ENCODE data around the gene BOD1L1.
"Not testable (repeated sequence)": the region's sequence is repeated elsewhere in the genome, so short reads cannot be mapped to it uniquely, and the experiment has no call there.

The BOD1L1 gene

DNA sequence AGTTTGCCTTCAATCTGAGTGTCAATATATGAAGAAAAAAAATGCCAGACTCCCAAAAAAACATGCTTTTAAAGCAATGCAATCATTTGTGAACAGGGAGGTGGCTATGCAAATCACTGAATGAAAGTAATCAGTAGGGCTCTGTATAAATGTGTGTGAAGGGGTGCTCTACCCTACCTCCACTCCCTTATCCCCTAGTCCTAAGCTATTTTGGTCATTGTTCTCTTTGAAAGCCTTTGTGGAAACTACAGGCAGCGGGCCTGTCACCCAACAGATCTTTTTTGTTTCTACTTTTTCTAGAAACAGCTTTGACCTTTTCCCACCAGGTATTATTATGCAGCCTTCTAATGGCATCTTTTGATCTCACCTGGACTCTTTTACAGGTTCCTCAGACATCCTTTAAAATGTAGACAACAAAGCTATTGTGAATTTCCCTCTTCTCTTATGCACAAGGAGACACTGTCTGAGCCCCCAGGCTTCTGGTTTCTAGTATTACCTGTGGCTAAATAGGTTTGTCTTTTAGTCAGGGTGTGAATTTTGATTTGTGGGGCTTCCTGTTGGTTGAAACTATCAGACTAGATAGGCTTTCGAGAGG is 9.2 kb downstream of the BOD1L1 start:
- DNase-seq (ENCODE audit: low spot score), result no peak

DNA sequence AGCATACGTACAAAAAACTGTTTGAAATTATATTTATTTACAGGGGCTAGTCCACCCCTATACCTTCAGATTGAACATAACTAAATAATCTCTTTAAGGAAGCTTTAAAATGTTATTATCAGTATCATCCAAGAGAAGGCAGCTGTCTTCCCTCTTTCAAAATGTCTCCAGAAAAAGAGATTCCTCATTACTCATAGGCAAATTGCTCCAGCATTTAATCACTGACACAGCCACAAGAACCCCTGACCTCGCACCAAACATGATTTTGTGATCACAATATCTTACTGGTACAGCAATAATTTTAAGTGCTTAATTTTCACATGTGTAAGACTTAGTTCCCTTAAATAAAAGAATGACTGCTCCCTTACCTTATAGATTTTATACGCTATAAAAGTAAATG is 9.7 kb downstream of the BOD1L1 start:
- DNase-seq (ENCODE audit: low spot score), result no peak

DNA sequence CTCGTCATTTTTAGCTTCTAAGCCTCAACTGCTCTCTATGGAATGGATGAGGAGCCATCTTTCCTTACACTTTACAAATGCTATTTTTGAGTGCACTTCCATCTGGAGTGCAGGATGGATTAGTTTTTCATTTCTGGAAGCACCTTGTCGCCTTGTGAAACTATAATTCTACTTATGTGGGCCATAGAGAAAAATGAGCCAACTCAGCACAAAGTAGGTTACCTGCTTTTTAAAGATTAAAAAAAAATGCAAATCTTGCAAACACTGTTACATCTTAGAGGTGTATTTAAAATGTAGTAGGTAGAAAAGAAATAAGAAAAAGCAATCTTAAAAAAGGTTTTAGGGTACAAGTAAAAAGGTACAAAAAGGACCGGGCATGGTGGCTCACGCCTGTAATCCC is 10.9 kb downstream of the BOD1L1 start:
- DNase-seq (ENCODE audit: low spot score), result no peak

DNA sequence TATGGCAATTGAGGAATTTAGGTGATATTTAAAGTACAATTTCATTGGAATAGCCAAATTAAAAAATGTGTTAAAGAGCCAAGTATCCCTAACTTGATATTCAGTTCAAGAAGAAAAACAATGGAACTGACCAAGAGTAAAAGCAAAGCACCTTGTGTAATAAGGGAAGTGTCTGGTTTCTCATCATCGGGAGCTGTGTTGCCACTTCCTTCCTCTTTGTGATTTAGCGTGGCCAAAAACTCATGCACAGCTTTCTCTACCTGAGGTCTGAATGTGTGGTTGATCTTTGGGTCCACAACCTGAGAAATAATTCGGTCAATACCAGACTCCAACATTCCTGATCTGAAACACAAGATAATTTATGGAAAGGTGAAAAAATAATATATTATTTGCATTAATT is 12.4 kb downstream of the BOD1L1 start:
- no peak for DNase-seq (ENCODE audit: low spot score)

DNA sequence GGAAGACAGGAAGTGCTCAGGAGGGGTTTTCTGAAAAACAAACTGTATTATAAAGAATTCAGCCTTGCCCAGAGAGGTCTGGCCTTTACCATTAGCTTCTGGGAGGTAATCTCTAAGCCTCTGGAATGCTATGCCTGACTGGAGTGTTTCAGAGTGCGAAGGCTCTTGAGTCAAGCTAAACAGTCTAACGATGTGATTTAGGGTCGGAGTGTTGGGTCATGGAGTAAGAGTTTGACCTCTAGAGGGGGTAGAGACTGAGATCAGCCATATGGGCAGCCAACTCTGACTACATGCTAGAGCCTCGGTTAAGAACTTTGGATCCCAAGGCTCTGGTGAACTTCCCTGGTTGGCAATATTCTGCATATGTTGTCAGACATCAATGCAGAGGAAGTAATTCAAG is 15.0 kb downstream of the BOD1L1 start:
- no peak for DNase-seq (ENCODE audit: low spot score)

DNA sequence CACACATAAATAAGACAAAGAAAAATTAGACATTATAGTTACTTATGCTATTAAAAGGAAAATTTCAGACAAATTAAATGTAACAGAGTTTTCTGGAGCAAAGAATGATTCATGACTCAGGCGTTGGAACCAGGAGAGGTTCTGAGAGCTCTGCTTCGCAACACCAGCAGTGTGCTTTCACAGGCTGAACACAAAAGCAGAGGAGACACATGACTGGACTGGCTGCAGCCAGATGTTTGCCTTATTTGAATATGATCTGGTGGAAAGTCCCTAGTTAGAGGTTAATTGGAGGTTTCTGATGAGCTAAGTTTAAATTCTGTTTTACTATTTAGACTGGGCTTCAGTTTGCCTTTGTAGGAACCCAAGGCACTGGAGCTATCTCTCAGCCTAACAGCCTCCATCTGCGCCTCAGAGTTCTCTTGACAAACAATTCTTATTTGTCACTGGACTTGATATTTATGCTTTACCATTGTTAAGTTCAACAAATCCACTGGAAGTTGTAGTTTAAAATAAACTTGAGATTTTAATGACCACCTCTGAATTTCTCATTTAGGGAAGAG is 16.2 kb downstream of the BOD1L1 start:
- DNase-seq (ENCODE audit: low spot score), result peak; percentile 39

DNA sequence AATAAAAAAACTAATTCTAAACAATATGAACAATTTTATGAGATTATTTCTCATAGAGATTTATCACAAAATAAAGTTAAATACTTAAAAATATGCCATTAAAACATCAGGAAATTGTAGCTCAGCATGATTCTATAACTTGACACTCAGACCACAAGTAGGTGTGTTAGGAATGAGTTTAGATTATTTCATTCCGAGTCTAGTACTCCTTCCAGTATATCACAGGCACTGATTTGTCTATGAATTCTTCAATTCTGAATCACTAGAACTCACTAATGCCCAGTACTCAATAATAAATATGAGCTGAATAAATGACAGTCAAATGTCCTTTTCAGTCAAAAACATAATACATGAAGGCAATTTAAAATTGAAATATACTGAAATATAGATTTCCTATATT is 22.2 kb downstream of the BOD1L1 start:
- peak; percentile 4 for DNase-seq (ENCODE audit: low spot score)

DNA sequence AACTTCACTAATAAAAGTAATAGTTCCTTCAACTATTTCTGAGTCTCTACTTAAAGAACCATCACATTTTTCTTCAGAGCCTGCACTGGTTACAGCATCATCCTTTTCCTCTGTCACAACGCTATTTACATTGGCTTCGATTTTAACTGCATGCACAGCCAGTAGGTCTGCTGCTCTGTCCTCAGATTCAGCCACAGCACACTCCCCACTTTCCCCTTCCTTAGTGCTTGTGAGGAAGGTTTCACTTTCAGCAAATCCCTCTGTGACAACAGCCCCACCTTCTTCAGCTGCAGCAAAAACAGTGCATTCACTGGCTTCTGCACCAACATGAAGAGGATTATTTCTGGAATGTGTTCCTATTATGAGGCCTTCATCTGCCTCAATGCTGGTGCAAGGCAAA is 25.7 kb downstream of the BOD1L1 start:
- DNase-seq (ENCODE audit: low spot score), result no peak

DNA sequence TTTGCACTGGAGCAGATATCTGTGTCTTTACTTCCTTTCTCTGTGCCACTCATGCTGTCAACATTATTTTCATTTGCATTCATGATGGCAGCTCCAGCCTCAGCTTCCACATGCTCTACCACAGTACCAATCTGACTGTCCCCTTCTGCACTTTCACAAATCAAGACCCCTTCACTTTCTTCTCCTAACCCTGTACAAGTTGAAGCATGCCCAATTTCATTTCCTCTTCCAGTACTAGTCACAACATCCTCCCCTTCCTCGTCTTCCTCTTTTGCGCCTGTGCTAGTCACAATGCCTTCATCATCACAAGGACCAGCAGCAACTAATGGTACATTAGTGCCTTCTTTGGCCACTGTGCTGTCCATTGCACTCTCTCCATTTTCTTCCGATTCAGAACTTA is 26.5 kb downstream of the BOD1L1 start:
- DNase-seq (ENCODE audit: low spot score), result no peak

DNA sequence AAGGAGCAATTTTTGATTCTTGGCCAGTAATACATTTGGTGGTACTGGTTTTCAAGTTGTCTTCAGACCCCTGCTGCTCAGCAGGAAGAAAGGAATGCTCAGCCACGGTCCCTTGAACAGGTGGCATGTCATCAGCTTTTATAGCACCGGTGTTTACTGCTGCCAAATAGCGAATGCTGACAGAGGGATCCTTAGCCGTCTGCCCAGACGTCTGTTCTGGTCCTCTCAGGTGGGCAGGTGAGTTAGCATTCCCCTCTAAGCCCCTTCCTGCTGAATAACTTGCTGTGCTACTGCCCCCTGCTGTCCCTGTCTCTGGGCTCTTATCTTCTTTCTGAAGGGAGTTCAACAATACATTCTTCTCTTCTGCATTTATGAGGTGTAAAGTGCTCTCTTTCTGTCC is 28.4 kb downstream of the BOD1L1 start:
- DNase-seq (ENCODE audit: low spot score), result no peak

DNA sequence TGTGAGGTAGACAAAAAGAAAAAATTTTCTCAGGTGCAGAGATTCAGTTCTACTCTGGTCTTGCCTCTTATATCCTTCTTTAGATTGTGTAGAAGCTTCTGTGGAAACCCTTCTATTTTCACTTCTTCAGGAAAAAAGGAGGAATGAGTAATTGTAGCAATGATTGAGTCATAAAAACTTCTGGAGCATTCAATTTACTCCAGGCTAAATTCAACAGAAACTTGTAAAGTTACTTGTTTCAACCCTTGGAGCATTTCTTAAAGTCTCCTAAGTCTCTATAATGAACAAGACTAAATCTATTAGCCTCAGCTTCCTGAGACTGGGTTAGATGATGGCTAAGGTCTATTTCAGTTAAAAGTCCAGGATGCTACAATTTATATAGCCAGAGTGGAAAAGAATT is 29.9 kb downstream of the BOD1L1 start:
- DNase-seq (ENCODE audit: low spot score), result peak; percentile 18

DNA sequence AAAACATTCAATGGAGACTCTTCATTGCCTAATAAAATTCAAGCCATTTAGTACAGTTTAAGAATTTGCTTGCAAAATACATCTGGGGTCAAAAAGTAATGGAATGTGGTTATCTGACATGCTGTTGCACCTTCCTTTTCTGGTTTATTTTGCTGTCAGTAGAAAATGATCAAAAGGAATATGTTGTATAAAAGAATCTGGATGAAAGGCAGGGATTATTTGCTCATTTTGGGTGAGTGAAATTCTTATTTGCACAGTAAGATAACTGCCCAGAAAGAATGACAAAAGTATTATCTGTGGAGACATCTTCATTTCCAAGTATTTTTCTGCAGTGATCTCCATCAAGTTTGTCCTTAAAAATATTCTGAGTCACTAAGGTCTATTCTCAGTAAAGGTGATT is 30.4 kb downstream of the BOD1L1 start:
- DNase-seq (ENCODE audit: low spot score), result no peak

DNA sequence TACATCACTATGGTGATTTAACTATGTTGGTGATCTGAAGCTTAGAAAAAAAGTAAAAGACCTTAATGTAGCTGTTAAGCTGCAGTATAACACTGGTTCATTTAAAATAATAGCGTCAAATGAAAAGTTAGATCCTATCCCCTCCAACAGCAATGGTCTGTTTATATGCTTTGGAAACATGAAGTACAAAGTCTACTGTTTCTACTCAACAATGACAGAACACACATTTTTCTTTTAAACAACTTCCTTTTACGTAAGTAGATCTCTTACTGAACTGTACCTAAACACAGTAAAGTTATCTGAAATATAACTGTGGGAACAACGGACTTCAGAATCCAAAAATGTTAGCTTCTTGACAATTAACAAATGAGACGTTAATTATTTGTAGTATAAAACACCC is 35.3 kb downstream of the BOD1L1 start:
- DNase-seq (ENCODE audit: low spot score), result no peak

DNA sequence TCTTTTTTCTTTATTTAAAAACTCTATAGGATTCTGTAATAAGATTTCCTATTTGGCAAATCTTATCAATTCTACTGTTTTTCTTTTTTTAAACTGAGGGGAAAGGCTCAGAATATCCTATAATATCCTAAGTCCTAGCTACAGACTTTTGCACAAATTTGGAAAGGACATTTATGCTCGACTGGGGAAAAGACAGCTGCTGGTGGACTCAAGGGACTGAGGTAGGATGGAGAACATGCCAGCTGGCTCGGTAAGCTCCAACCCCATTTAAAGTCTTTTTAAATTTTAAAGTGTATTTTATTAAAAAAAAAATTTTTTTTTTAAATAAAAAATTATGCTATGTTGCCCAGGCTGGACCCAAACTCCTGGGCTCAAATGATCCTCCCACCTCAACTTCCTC is 36.8 kb downstream of the BOD1L1 start:
- no peak for DNase-seq (ENCODE audit: low spot score)

DNA sequence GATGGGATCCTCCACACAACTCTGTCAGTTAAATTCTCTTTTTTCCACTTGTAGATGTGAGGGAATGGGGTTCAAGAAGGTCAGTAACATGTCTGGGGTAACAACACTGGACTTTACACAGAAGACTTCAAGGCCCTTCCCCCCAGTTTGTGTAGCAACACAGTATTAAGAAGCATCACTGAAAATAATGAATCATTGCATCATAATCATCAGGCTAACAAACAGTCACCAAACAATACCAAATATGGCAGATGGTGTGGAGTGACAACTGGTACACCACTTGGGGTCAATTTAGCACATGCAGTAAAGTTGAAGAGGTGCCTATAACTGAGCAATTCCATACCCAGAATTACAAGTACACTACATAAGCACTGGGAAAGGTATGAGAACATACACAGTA is 38.6 kb downstream of the BOD1L1 start:
- no peak for DNase-seq (ENCODE audit: low spot score)

DNA sequence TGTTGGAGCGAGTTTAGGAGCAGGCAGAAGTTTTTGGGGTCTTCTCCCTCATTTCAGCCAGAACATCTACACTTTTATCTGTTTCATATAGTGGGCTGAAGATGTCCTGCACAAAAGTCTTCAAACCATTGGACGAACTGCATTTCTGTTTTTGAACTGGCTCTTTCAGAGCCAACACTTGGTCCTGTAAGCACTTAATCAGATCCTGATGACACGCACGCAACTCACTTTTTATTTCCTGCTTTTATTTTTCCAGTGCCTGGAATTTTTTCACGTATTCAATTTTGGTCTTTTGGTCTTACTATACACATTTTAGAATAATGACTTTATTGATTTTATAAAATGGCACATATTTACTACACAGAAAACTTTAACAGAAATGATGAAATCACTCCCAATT is 43.0 kb downstream of the BOD1L1 start:
- no peak for DNase-seq (ENCODE audit: low spot score)

DNA sequence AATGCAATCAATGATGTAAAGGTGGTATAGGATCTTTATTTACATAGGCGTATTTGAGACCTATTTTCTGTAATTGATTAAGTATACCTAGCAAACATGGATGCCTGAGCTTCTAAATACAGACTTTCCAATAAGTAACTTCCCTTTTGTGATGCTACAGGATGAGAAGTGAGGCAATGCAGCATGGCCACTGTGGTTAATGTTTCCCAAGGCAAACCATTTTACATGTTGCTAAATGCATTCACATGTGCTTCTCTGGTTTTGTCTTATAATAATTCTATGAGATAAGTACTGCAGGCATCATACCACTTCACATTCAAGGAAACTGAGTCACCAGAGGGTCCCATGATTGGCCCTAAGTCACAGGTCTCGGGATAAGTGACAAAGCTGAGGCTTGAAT is 47.5 kb downstream of the BOD1L1 start:
- no peak for DNase-seq (ENCODE audit: low spot score)

DNA sequence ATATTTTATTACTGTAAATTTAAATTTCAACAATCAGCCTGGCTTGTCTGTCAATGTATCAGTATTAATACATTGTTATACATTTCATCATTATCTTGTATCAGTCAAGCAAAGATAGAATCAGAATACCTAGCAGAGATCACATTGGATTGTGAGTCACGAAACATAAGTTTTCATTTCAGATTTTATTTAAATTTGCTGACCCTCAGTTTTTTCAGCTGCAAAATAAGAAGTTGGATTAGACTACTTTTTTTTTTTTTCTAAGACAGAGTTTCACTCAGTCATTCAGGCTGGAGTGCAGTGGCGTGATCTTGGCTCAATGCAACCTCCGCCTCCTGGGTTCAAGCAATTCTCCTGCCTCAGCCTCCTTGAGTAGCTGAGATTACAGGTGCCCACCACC is 49.9 kb downstream of the BOD1L1 start:
- DNase-seq (ENCODE audit: low spot score), result no peak

DNA sequence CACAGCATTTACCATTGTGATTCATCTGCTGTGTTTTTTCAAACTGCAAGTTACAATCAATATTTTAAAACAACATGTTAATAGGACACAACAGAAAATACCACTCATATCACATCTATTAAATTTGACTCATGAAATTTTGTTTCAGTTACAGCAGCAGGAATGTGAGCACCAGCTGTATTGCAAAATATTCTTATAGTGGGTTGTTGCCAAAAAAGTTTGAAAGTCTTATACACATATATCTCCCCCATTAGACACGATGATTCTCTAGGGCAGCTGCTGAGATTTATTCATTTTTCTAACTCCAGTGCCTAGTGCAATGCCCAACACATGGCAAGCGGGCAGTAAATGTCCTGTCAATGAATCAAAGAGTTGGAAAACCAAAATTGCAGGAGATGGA is 56.6 kb downstream of the BOD1L1 start:
- DNase-seq (ENCODE audit: low spot score), result no peak

DNA sequence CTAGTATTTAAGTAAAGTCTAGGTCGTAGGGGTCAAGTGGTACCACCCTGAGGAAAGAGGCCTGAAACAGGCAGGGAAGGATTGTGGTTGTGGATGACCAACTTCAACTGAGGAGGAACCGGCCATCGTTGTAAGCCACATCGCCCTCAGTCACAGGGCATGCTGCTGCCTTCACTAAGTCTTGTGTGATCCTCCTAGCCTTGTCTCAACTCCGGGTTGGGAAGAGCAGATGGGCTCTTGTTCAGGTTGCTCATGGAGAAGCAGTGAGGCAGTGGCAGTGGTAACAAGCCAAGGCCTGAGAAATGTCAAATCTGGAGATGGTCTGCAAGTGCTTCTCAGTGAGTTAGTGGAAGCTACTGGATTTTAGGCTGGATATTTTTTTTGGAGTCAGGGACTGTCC is 60.4 kb downstream of the BOD1L1 start:
- DNase-seq (ENCODE audit: low spot score), result no peak

DNA sequence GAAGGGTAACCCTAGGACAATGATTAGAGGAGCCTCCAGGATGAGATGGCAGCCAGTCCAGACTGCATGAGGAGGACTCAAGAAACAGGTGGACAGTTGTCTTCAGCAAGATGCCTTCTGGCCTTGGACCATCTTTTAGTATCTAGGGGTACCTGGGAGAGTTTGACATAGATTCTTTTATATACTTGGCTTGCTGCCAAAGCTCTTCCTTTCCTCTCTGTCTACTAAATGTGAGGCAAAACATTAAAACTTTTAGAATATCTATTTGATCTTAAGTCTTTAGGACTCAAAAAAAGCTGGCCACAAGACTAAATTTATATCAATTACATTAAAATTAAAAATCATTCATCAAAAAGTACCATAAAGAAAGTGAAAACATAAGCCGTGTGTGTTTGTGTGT is 64.6 kb downstream of the BOD1L1 start:
- no peak for DNase-seq (ENCODE audit: low spot score)

DNA sequence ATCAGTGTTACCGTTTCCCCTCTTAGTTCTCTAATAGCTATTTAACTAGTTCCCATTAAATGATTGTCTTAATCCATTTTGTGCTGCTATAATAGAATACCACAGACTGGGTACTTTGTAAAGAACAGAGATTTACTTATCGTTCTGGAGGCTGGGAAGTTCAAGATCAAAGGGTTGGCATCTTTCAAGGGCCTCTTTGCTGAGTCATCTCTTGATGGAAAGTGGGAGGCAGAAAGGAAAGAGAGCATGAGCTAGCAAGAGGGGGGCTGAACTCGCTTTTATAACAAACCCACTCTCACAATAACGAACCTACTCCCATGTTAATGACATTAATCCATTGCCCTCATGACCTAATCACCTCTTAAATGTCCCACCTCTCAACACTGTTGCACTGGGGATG is 65.9 kb downstream of the BOD1L1 start:
- no peak for DNase-seq (ENCODE audit: low spot score)

DNA sequence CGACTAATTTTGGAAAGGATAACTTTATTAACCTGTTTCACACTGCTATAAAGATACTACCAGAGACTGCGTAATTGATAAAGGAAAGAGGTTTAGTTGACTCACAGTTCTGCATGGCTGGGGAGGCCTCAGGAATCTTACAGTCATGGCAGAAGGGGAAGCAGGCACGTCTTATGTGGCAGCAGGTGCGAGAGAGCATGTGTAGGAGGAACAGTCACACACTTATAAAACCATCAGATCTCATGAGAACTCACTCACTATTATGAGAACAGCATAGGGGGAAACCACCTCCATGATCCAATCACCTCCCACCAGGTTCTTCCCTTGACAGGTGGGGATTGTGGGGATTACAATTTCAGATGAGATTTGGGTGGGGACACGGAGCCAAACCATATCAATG is 67.4 kb downstream of the BOD1L1 start:
- DNase-seq (ENCODE audit: low spot score), result not testable (repeated sequence)

DNA sequence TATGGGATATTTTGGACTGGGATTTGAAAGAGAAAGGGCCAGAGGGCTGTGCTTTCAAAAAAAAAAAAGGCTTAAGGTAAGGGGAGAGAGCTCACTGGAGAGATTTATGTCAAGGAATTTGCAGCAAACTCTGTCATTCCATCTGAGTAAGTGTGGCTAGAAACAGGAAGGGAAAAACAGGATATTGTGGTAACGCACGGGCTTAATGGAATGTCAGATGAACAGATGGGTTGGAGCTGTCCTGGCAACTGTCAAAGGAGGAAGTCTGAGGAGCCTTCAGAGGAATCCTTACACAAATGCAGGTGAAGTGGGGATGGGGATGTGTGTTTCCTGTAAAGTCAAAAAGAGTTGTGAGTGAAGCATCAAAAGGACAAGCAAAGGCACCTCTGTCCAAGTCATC is 68.1 kb downstream of the BOD1L1 start:
- peak; percentile 70 for DNase-seq (ENCODE audit: low spot score)

DNA sequence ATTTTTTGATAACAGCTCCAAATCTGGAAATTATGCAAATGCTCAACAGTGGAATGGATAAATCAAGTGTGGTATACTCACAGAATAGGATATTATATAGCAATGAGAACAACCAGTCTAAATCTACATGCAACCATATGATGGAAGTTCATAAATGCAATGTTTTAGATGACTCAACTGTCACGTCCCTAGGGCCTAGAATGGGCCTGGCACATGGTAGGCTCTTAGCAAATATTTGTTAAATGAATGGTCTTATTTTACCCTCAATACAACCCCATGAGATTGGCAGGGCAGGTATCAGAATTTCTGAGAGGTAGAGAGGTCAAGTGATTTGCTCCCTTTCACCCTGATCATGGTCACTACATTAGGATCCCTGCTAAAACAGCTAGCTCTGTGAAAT is 68.6 kb downstream of the BOD1L1 start:
- no peak for DNase-seq (ENCODE audit: low spot score)

Data from GM03348 (cell line).